Uterus (tissue), 4 donors: ENCODE results near the gene ZNF830. TPM values are rescaled to one million over a fixed set of nuclear protein-coding genes. Genes with fewer than 3 reads are reported as not detected.

Experiments used
- DNase-seq, 2 donors: peaks; one replicate each; pipeline ENCODE4 v3.0.0-alpha.2; 2019 to 2020
- H3K27ac ChIP-seq, 2 donors: fragments of 200-600 bp; sonication (generic); 1 replicate in 1 of 2; 2 replicates in 1 of 2; pipeline ENCODE4 v1.5.1; 2016 to 2018
- H3K27me3 ChIP-seq, 2 donors: fragments of 200-600 bp; sonication (generic); one replicate each; pipeline ENCODE4 v1.5.1; 2018 to 2019; ENCODE audit warnings: control low read depth in 1 of 2
- H3K36me3 ChIP-seq, 2 donors: fragments of 200-600 bp; sonication (generic); one replicate each; pipeline ENCODE4 v1.5.1; 2019; ENCODE audit warnings: control low read depth in 1 of 2
- H3K4me1 ChIP-seq, 2 donors: fragments of 200-600 bp; sonication (generic); one replicate each; pipeline ENCODE4 v1.5.1; 2018 to 2019; ENCODE audit warnings: control low read depth in 1 of 2
- H3K4me3 ChIP-seq, 2 donors: fragments of 200-600 bp; sonication (generic); 1 replicate in 1 of 2; 2 replicates in 1 of 2; pipeline ENCODE4 v1.5.1; 2018 to 2019; ENCODE audit warnings: mild to moderate bottlenecking in 1 of 2
- H3K9me3 ChIP-seq, 2 donors: fragments of 200-600 bp; sonication (generic); one replicate each; pipeline ENCODE4 v1.5.1; 2019; ENCODE audit warnings: control low read depth in 1 of 2
- CTCF ChIP-seq, 4 experiments: fragments of 200-600 bp in 2 of 4; fragments of 450-650 bp in 2 of 4; sonication (generic) in 2 of 4; IDR thresholded peaks; one replicate each; pipeline ENCODE4 v1.5.1; 2016 to 2019; ENCODE audit warnings: antibody characterized with exemption in 4 of 4, mild to moderate bottlenecking in 2 of 4, moderate library complexity in 1 of 4
- POLR2A ChIP-seq, 2 donors: fragments of 450-650 bp; IDR thresholded peaks; one replicate each; pipeline ENCODE4 v1.6.1; 2016; ENCODE audit warnings: antibody characterized with exemption in 2 of 2, mild to moderate bottlenecking in 1 of 2, moderate library complexity in 1 of 2
- intact Hi-C: fragments of 100-400 bp; cut with DNase I; formaldehyde crosslinking; loops from one replicate; pipeline ENCODE4 v1.15.1; 2023; ENCODE audit warnings: low total_unique reads
- total RNA-seq, 4 donors: library from RNA; depleted of rRNA in 3 of 4; stranded (reverse); fragments of >200 nt in 3 of 4; gene quantifications; one replicate each; pipeline versions ENCODE4 v1.1.0 to v1.2.4, GENCODE V29; 2014 to 2023
- donor health status: DM: yes; HTN: yes; CAD: no.

The ZNF830 gene
- total RNA-seq, 4 donors from 2014 or later: 1.5 to 19.5 (median 16.1) TPM

- no peaks in the 10 kb centered on the region for H3K9me3 ChIP-seq
- no peak for DNase-seq
- intact Hi-C loops: no loop called here
- no peaks in the 10 kb centered on the region for H3K27me3 ChIP-seq
- no peak overlapping the region for H3K4me3 ChIP-seq
- no peak overlapping the region for H3K27ac ChIP-seq
- H3K4me1 ChIP-seq: no peaks in the 10 kb centered on the region
- no peaks in the 10 kb centered on the region for H3K36me3 ChIP-seq
- no peak for TF ChIP-seq CTCF (IDR thresholded peaks at IDR 0.05)
- TF ChIP-seq POLR2A (IDR thresholded peaks at IDR 0.05): no peak
Observed at GRCh38 chr17:34974794-34975785, 13.8 kb downstream of the ZNF830 start.

- TF ChIP-seq CTCF (IDR thresholded peaks at IDR 0.05) (no peak), POLR2A (IDR thresholded peaks at IDR 0.05) (no peak)
- Histone ChIP-seq H3K27ac (no peak overlapping the region), H3K4me1 (no peaks in the 10 kb centered on the region), H3K36me3 (no peaks in the 10 kb centered on the region), H3K9me3 (no peaks in the 10 kb centered on the region), H3K27me3 (no peaks in the 10 kb centered on the region), H3K4me3 (no peak overlapping the region)
- no peak for DNase-seq
- intact Hi-C loops: no loop called here
Observed at GRCh38 chr17:34979153-34979552, 17.8 kb downstream of the ZNF830 start.

GRCh38 chr17:34979650-34980352, 18.5 kb downstream of the ZNF830 start:
- intact Hi-C loops: no loop called here
- Histone ChIP-seq H3K36me3 (no peaks in the 10 kb centered on the region), H3K4me1 (no peaks in the 10 kb centered on the region), H3K27ac (peak overlapping the region; percentile 99), H3K9me3 (no peaks in the 10 kb centered on the region), H3K27me3 (no peaks in the 10 kb centered on the region), H3K4me3 (peak overlapping the region; percentile 82 to 83)
- TF ChIP-seq CTCF (IDR thresholded peaks at IDR 0.05) (no peak), POLR2A (IDR thresholded peaks at IDR 0.05) (no peak)
- DNase-seq: no peak

GRCh38 chr17:34980353-34980680, 19.0 kb downstream of the ZNF830 start, which contains the start of gene LIG3:
TSS of gene LIG3 (plus strand) at chr17:34980512. CDS start at chr17:34983006, 2,494 bp downstream.
- peak; percentile 94 to 95 for DNase-seq
- no peaks in the 10 kb centered on the region for H3K27me3 ChIP-seq
- intact Hi-C loops: no loop called here

More at GRCh38 chr17:34980353-34980680, 19.0 kb downstream of the ZNF830 start, which contains the start of gene LIG3:
- Histone ChIP-seq H3K27ac (peak within 1 kb of the TSS; percentile 99), H3K9me3 (no peaks in the 10 kb centered on the region), H3K36me3 (no peaks in the 10 kb centered on the region), H3K4me3 (peak within 1 kb of the TSS; percentile 82 to 83), H3K4me1 (no peaks in the 10 kb centered on the region)
- peak; percentile 56 to 81 for TF ChIP-seq POLR2A (IDR thresholded peaks at IDR 0.05)
- TF ChIP-seq CTCF (IDR thresholded peaks at IDR 0.05): no peak
